ENCODE data around the gene TAPBPL. TPM values are rescaled to one million over a fixed set of nuclear protein-coding genes. Genes with fewer than 3 reads are reported as not detected.
"Not testable (repeated sequence)": the region's sequence is repeated elsewhere in the genome, so short reads cannot be mapped to it uniquely, and the experiment has no call there.

The TAPBPL gene
- total RNA-seq, 2 donors from 2014 or later: 19.6 to 23.1 TPM

DNA sequence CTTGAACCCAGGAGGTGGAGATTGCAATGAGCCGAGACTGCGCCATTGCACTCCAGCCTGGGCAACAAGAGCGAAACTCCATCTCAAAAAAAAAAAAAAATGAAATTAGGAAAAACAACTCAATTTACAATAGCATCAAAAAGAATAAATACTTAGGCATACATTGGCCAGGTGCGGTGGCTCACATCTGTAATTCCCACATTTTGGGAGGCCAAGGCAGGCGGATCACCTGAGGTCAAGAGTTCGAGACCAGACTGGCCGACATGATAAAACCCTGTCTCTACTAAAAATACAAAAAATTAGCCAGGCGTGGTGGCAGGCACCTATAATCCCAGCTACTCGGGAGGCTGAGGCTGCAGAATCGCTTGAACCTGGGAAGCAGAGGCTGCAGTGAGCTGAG lies 24.0 kb upstream of the TAPBPL start:
- DNase-seq; H3K36me3 Mint-ChIP-seq (ENCODE audit: low read depth); H3K9me3 ChIP-seq (ENCODE audit: control insufficient read depth, low read length, poor library complexity, severe bottlenecking); ATAC-seq; H3K27me3 Mint-ChIP-seq; H3K4me3 Mint-ChIP-seq: not testable (repeated sequence)
- H3K4me1 Mint-ChIP-seq: peaks cover 29% of the 10 kb centered on the region
- peak overlapping the region; percentile 98 for H3K27ac Mint-ChIP-seq

DNA sequence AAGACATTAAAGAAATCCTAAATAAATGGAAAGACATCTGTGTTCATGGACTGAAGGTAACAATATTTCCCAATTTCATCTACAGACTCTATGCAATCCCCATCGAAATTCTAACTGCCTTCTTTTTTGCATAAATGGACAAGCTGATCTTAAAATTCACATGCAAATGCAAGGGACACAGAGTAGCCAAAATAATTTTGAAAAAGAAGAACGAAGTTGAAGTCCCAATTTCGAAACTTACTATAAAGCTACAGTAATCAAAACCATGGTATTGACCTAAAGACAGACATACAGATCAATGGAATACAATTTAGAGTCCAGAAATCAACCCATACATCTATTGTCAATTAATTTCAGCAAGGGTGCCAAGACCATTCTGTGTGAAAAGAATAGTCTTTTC lies 23.5 kb upstream of the TAPBPL start:
- no peak for ATAC-seq
- no peak overlapping the region for H3K27ac Mint-ChIP-seq
- H3K9me3 ChIP-seq (ENCODE audit: control insufficient read depth, low read length, poor library complexity, severe bottlenecking): no peaks in the 10 kb centered on the region
- no peaks in the 10 kb centered on the region for H3K36me3 Mint-ChIP-seq (ENCODE audit: low read depth)
- peaks cover 27% of the 10 kb centered on the region for H3K4me1 Mint-ChIP-seq
- H3K4me3 Mint-ChIP-seq: no peak overlapping the region
- no peak for DNase-seq
- no peaks in the 10 kb centered on the region for H3K27me3 Mint-ChIP-seq

DNA sequence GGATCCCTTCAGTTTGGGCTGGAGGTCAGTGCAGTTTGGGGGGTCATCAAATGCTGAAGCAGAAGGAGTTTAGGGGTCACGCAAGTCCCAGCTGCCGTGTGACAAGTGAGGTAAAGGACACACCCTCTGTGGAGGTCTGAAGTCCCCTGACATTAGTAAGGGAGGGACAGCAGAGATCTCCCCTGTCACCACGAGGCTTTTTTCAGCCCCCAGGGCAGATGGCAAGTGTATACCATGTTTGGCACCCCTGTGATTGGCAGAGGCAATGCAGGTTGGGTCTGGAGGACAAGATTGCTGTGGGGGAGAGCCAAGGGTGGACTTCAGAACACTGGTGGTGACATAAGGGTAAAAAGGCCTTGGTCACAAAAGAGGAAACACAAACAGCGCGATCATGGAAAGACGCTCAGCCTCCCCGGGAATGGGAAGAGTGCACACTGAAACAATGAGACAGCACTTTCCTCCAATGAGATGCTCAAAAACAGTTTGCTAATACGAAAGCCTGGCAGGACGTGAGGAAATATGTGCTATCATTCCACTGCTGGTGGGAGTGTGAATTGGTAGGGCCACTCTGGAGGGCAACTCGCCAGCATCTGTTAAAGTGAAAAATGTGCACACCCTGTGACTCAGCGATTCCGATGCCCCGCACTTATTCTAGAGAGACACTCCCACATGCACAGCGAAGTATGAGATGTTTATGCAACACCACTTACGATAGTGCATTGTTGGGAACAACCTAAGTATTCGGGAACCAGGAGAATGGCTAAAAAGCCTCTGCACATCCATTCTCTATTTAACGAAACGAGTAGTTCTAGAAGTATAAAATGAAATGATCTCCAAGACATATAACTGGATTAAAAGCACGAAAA lies 21.5 kb upstream of the TAPBPL start:
- Mint-ChIP-seq H3K27ac (no peak overlapping the region), H3K4me3 (no peak overlapping the region), H3K4me1 (peaks cover 27% of the 10 kb centered on the region), H3K36me3 (ENCODE audit: low read depth) (no peaks in the 10 kb centered on the region), H3K27me3 (no peaks in the 10 kb centered on the region)
- DNase-seq (no peak), ATAC-seq (no peak)
- H3K9me3 ChIP-seq (ENCODE audit: control insufficient read depth, low read length, poor library complexity, severe bottlenecking): no peaks in the 10 kb centered on the region

DNA sequence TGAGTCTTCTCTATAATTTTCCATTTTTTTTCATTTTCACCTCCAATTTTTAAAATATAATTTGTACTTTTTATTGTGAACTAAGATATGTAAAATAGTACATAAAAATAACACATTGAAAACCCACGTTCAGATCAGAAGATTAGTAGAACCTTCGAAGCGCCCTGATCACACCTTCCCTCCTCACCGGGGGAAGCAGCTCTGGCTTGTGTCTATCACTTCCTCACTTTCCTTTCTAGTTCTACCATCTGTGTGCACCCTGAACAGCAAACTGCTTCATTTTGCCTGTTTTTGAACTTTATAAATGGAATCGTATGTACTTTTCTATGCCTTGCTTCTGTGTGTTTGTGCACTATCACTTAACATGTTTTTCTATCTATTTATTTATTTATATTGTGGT lies 18.9 kb upstream of the TAPBPL start:
- H3K9me3 ChIP-seq (ENCODE audit: control insufficient read depth, low read length, poor library complexity, severe bottlenecking): no peaks in the 10 kb centered on the region
- Mint-ChIP-seq H3K36me3 (ENCODE audit: low read depth) (no peaks in the 10 kb centered on the region), H3K4me1 (peaks cover 15% of the 10 kb centered on the region), H3K27me3 (no peaks in the 10 kb centered on the region), H3K27ac (no peak overlapping the region), H3K4me3 (no peak overlapping the region)
- DNase-seq (no peak), ATAC-seq (no peak)

DNA sequence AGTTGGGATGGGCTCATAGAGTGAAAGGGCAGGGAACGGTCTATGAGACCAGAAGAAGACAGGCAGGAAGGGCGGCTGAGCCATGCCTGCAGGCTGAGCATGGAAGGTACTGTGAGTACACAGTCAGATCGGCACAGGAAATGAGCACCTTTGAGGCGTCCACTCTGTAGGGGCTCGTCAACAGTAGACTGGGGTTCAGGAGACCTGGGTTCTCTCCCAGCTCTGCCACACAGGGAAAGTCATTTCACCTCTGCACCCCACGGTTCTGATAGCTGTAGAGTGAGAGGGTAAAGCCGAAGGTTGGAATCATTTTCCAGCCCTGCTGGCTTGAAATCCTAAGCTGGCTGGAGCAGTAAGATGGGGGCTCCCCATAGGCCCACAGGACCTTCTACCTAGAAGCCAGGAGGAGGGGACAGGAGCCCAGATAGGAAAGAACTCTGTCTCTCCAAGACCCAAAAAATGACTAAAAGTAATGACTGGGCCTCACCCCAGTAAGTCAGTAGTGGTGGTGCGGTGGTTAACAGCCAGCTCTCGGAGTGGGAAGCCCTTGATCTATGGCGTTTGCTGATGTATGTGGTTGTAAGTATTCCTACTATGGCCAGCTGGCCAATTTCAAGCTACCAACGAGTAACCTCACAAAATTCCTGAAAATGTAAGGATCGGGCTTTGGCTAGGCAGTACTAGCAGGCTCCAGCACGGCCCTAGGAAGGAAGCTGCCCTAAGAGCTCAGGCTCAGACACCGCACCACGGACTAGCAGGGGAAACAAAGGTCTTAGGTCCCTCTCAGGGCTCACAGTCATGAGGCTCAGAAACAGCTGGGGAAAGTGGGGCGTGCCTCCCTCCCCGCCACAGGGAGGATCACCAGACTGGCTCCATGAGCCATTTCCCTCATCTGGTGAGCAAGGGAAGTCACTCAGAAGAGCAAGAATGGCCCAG lies 17.4 kb upstream of the TAPBPL start:
- H3K27me3 Mint-ChIP-seq: no peaks in the 10 kb centered on the region
- DNase-seq: no peak
- ATAC-seq: peak; percentile 78
- no peaks in the 10 kb centered on the region for H3K9me3 ChIP-seq (ENCODE audit: control insufficient read depth, low read length, poor library complexity, severe bottlenecking)
- no peak overlapping the region for H3K4me3 Mint-ChIP-seq
- peaks cover 15% of the 10 kb centered on the region for H3K4me1 Mint-ChIP-seq
- H3K27ac Mint-ChIP-seq: no peak overlapping the region
- H3K36me3 Mint-ChIP-seq (ENCODE audit: low read depth): no peaks in the 10 kb centered on the region

DNA sequence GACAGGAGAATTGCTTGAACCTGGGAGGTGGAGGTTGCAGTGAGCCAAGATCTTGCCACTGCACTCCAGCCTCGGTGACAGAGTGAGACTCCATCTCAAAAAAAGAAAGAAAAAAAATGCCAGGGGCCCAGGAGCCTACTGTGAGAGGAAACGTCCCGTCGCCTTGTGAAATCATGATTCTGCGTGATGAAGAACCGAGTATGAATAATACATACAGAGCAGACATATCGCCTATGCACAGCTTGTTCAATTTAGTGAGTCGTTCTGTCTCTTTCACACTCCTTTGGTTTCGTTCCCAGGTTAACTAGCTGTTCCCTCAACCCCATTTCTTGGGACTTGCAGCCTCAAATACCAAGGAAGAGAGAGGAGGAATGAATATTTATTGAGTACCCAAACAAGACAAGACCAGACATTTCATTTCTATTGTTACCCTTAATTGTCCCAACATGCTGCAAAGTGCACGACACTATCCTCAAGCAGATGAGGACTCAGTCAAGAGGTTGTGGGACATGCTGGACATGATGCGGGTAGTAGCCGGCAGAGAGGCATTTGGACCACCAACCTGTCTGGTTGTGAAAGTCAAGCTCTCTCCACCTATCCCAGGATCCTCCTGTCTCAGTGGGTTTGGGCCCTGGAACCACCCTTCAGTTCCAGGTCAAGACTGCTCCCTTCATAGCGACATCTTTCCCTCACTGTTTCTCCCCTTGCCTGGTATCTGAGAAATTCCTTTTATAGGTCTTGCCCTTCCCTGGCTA lies 15.7 kb upstream of the TAPBPL start:
- H3K27ac Mint-ChIP-seq: no peak overlapping the region
- DNase-seq: no peak
- no peaks in the 10 kb centered on the region for H3K36me3 Mint-ChIP-seq (ENCODE audit: low read depth)
- ATAC-seq: no peak
- H3K9me3 ChIP-seq (ENCODE audit: control insufficient read depth, low read length, poor library complexity, severe bottlenecking): no peaks in the 10 kb centered on the region
- no peak overlapping the region for H3K4me3 Mint-ChIP-seq
- peaks cover 10% of the 10 kb centered on the region for H3K4me1 Mint-ChIP-seq
- H3K27me3 Mint-ChIP-seq: no peaks in the 10 kb centered on the region

DNA sequence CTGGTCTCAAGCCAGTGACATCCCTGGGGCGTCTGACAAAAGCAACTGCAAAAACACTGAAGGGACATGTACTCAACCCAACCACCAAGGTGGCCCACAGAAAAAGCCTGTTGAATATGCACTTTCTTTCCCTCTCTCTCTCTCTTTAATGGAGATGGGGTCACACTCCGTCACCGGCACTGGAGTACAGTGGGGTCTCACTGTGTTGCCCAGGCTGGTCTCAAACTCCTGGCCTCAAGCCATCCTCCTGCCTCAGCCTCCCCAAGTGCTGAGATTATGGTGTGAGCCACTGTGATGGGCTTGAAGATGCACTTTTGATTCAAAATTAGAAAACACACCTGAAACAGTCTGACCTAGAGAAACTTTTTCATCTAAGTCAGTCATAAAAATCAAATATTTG lies 14.3 kb upstream of the TAPBPL start:
- Mint-ChIP-seq H3K4me3 (no peak overlapping the region), H3K27me3 (no peaks in the 10 kb centered on the region), H3K27ac (no peak overlapping the region), H3K36me3 (ENCODE audit: low read depth) (no peaks in the 10 kb centered on the region), H3K4me1 (peaks cover 14% of the 10 kb centered on the region)
- ATAC-seq: no peak
- no peaks in the 10 kb centered on the region for H3K9me3 ChIP-seq (ENCODE audit: control insufficient read depth, low read length, poor library complexity, severe bottlenecking)
- DNase-seq: no peak

DNA sequence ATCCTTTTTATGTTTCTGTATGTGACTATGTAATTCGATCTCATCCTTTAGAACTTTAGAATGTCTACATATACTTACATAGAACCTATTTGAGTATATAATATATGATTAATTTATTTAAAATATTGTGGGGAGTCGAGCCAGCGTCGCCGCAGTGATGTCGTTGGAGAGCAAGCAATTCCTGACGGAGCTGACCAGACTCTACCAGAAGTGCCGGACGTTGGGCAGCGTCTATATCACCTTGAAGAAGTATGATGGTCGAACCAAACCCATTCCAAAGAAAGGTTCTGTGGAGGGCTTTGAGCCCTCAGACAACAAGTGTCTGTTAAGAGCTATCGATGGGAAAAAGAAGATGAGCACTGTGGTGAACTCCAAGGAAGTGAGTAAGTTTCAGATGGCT lies 13.5 kb upstream of the TAPBPL start:
- ATAC-seq: no peak
- Mint-ChIP-seq H3K4me1 (peaks cover 13% of the 10 kb centered on the region), H3K4me3 (no peak overlapping the region)

DNA sequence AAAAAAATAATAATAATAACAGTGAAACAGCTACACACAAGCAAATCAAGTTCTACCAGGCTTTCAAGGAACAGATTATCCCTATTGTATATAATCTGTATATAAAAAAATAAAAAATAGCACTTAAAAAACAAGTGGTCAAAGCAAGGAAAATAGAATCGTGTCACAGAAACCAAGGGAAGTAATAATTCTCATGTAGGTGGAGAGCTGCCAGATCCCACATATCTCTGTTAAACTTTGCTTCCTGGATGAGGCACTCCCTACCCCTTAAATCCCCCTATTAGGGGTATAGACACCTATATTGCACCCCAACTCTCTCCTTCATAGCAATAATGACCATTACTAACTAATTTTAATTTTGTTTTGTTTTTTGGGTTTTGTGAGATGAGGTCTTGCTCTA lies 11.5 kb upstream of the TAPBPL start:
- ATAC-seq (no peak), DNase-seq (no peak)
- H3K36me3 Mint-ChIP-seq (ENCODE audit: low read depth): peaks cover 3% of the 10 kb centered on the region
- no peak overlapping the region for H3K27ac Mint-ChIP-seq
- no peak overlapping the region for H3K4me3 Mint-ChIP-seq
- H3K27me3 Mint-ChIP-seq: no peaks in the 10 kb centered on the region
- peaks cover 22% of the 10 kb centered on the region for H3K4me1 Mint-ChIP-seq
- H3K9me3 ChIP-seq (ENCODE audit: control insufficient read depth, low read length, poor library complexity, severe bottlenecking): no peaks in the 10 kb centered on the region

More for the DNA sequence above, 13.5 kb upstream of the TAPBPL start:
- Mint-ChIP-seq H3K36me3 (ENCODE audit: low read depth) (no peaks in the 10 kb centered on the region), H3K27me3 (no peaks in the 10 kb centered on the region), H3K27ac (no peak overlapping the region)
- no peaks in the 10 kb centered on the region for H3K9me3 ChIP-seq (ENCODE audit: control insufficient read depth, low read length, poor library complexity, severe bottlenecking)
- no peak for DNase-seq

DNA sequence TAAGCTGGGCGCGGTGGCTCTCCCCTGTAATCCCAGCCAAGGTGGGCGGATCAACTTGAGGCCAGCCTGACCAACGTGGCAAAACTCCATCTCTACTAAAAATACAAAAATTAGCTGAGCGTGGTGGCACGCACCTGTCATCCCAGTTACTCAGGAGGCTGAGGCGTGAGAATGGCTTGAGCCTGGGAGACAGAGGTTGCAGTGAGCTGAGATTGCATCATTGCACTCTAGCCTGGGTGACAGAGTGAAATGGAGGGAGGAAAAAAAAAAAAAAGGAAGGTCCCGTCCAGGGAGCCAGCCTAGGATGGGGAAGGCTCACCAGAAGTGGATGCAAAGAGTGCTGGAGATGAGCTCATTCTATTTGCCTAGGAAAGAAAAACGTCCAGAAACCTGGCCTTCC lies 9.0 kb upstream of the TAPBPL start:
- no peaks in the 10 kb centered on the region for H3K9me3 ChIP-seq (ENCODE audit: control insufficient read depth, low read length, poor library complexity, severe bottlenecking)
- no peak for DNase-seq
- ATAC-seq: no peak
- peak overlapping the region; percentile 96 for H3K27ac Mint-ChIP-seq
- peaks cover 42% of the 10 kb centered on the region for H3K4me1 Mint-ChIP-seq
- no peaks in the 10 kb centered on the region for H3K27me3 Mint-ChIP-seq
- H3K36me3 Mint-ChIP-seq (ENCODE audit: low read depth): peaks cover 5% of the 10 kb centered on the region
- no peak overlapping the region for H3K4me3 Mint-ChIP-seq

DNA sequence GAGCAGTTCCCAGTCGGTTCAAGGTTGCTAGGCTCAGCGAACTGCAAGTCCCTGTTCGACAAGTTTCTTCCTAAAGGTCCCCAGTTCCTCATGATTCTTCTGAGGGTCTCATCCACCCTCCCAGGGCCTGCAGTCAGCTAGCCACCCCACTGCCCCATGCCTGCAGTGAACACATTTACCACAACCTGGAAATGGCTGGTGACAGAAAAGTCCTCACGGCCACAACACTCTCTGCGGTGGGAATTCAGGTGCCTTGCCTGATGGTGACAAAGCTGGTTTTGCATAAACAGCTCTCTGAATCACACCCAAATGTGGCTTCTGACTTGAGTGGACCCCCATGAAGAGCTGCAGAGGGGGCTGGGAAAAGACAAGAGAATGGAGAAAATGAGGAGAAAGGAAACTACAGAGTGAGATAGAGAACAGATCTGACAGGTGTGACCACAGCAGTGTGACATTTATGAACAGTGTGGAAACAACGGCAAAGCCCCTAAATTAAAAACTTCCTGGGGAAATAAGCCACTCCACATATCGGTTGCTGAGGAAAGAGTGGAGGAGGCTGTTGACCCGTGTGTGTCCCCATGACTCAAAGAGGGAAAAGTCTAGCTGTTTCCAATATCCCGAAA lies 8.4 kb upstream of the TAPBPL start:
- H3K36me3 Mint-ChIP-seq (ENCODE audit: low read depth): peaks cover 5% of the 10 kb centered on the region
- H3K27me3 Mint-ChIP-seq: no peaks in the 10 kb centered on the region
- ATAC-seq: peak; percentile 22
- H3K4me3 Mint-ChIP-seq: peak overlapping the region; percentile 71
- no peak for DNase-seq
- H3K9me3 ChIP-seq (ENCODE audit: control insufficient read depth, low read length, poor library complexity, severe bottlenecking): no peaks in the 10 kb centered on the region
- H3K4me1 Mint-ChIP-seq: peaks cover 46% of the 10 kb centered on the region
- peak overlapping the region; percentile 96 for H3K27ac Mint-ChIP-seq

DNA sequence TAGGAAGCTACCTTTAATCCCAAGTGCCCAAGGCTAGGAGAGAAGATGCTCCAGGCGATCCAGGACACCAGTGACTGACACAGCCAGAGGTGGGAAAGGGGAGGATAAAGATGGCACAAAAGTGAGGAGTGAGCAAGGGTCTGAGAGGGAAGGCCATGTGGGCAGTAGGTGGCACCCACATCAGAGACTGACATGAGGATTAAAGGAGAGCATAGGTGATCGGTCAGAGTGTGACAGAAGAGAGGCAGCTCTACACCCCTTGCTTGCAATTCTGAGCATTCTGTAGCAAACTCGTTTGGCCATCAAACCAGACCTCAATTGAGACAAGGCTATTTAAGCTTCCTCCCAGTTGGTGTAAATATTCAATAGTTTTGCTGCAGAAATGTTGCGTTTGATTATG lies 7.8 kb upstream of the TAPBPL start:
- H3K27ac Mint-ChIP-seq: peak overlapping the region; percentile 96
- peaks cover 5% of the 10 kb centered on the region for H3K36me3 Mint-ChIP-seq (ENCODE audit: low read depth)
- H3K9me3 ChIP-seq (ENCODE audit: control insufficient read depth, low read length, poor library complexity, severe bottlenecking): no peaks in the 10 kb centered on the region
- peaks cover 46% of the 10 kb centered on the region for H3K4me1 Mint-ChIP-seq
- DNase-seq: no peak
- no peak for ATAC-seq
- no peaks in the 10 kb centered on the region for H3K27me3 Mint-ChIP-seq
- H3K4me3 Mint-ChIP-seq: peak overlapping the region; percentile 71

Data from T-helper 17 cell (primary cell).